HepG2 (cell line): ENCODE results near the gene TMEM154. TPM values are rescaled to one million over a fixed set of nuclear protein-coding genes. Genes with fewer than 3 reads are reported as not detected.

Experiments used
- ATAC-seq: fragments of 200-7000 bp; cut with Tn5 transposase; 3 replicates; pipeline ENCODE4 v1.9.1; 2020; ENCODE audit warnings: mild to moderate bottlenecking, moderate library complexity
- BruUV-seq: library from RNA; stranded (reverse); fragments of 400-500 nt; replicated peaks from 2 replicates; lab custom pipeline; 2021; lab: Mats Ljungman, UMichigan
- CTCF ChIA-PET: fragments of 300-600 bp; formaldehyde crosslinking; extraction: SDS; loops from one replicate; lab custom pipeline; 2021; ENCODE audit warnings: low total read pairs, inconsistent platforms, low intra/inter-chr PET ratio; lab: Yijun Ruan, JAX
- POLR2A ChIA-PET: fragments of 350-600 bp; sonication (Branson Sonifier 250); formaldehyde crosslinking; loops from one replicate; lab custom pipeline; 2020; ENCODE audit warnings: antibody characterized with exemption, inconsistent platforms; lab: Yijun Ruan, JAX
- DNase-seq: peaks from one replicate; pipeline ENCODE4 v3.0.0-alpha.2; 2015; ENCODE audit warnings: low spot score
- FAIRE-seq: peaks from 3 replicates; lab custom pipeline; 2011; peaks lifted over from hg19 to GRCh38; lab: Jason Lieb, UNC
- H2AFZ ChIP-seq: one replicate; pipeline ENCODE4 v1.6.1; 2011; ENCODE audit warnings: low read length, inconsistent platforms
- H3K27ac ChIP-seq: fragments of 300-600 bp; 3 replicates; pipeline ENCODE4 v1.8.0; 2011; ENCODE audit warnings: mixed run types, mild to moderate bottlenecking, mixed read lengths, low read length, inconsistent platforms; ENCODE audit not compliant: insufficient read depth; ENCODE audit errors: extremely low read length
- H3K27me3 ChIP-seq, 2 experiments: fragments of 200-600 bp in 1 of 2; 2 replicates in 1 of 2; 3 replicates in 1 of 2; pipeline versions ENCODE4 v1.6.0 to v1.8.0; 2011; ENCODE audit warnings: low read length in 2 of 2, mild to moderate bottlenecking in 2 of 2, moderate library complexity in 2 of 2, inconsistent platforms in 1 of 2; ENCODE audit not compliant: insufficient read depth in 2 of 2, control insufficient read depth in 1 of 2
- H3K36me3 ChIP-seq, 2 experiments: fragments of 200-600 bp in 1 of 2; replicated peaks in 1 of 2; 2 replicates in 1 of 2; 3 replicates in 1 of 2; pipeline versions ENCODE4 v1.5.1 to v1.8.0; 2011; ENCODE audit warnings: low read length in 2 of 2, inconsistent platforms in 1 of 2; ENCODE audit not compliant: insufficient read depth in 2 of 2, control insufficient read depth in 1 of 2
- H3K4me1 ChIP-seq: 2 replicates; pipeline ENCODE4 v1.5.1; 2012; ENCODE audit warnings: low read length, inconsistent platforms; ENCODE audit not compliant: insufficient read depth
- H3K4me2 ChIP-seq: 2 replicates; pipeline ENCODE4 v1.6.0; 2011; ENCODE audit warnings: low read depth, low read length, inconsistent platforms
- H3K4me3 ChIP-seq, 3 experiments: fragments of 200-600 bp in 1 of 3; sonication (generic), shearing (Covaris generic) in 1 of 3; replicated peaks in 1 of 3; 2 replicates each; pipeline ENCODE4 v1.5.1; 2011 to 2016; ENCODE audit warnings: low read length in 3 of 3, inconsistent platforms in 2 of 3, low read depth in 2 of 3, mild to moderate bottlenecking in 2 of 3, control low read depth in 1 of 3, mixed read lengths in 1 of 3; ENCODE audit not compliant: insufficient read depth in 1 of 3
- H3K79me2 ChIP-seq: one replicate; pipeline ENCODE4 v1.6.1; 2011; ENCODE audit warnings: low read length, inconsistent platforms; ENCODE audit not compliant: insufficient read depth
- H3K9ac ChIP-seq: 2 replicates; pipeline ENCODE4 v1.6.0; 2011; ENCODE audit warnings: mild to moderate bottlenecking, low read depth, low read length, inconsistent platforms; ENCODE audit not compliant: insufficient read depth
- H3K9me3 ChIP-seq: 2 replicates; pipeline ENCODE4 v1.5.1; 2012; ENCODE audit warnings: mild to moderate bottlenecking, low read length
- H4K20me1 ChIP-seq: 2 replicates; pipeline ENCODE4 v1.6.0; 2011; ENCODE audit warnings: inconsistent platforms, mild to moderate bottlenecking, low read length, moderate library complexity; ENCODE audit not compliant: insufficient read depth
- HOXA9 ChIP-seq: sonication (generic); formaldehyde crosslinking; IDR thresholded peaks from 2 replicates; pipeline ENCODE4 v1.8.1; 2022; ENCODE audit warnings: missing genetic modification reagents, mild to moderate bottlenecking, moderate library complexity, borderline replicate concordance
- IKZF5 ChIP-seq: IDR thresholded peaks from 2 replicates; pipeline ENCODE4 v1.6.1; 2018; ENCODE audit warnings: missing genetic modification reagents, mild to moderate bottlenecking, missing compliant biosample characterization
- KDM3A ChIP-seq: IDR thresholded peaks from 2 replicates; pipeline ENCODE4 v1.6.1; 2018; ENCODE audit warnings: low read depth, missing compliant biosample characterization
- KDM5A ChIP-seq: fragments of 200-600 bp; sonication (generic); IDR thresholded peaks from 2 replicates; pipeline ENCODE4 v1.7.0; 2018; ENCODE audit warnings: antibody characterized with exemption, mild to moderate bottlenecking, low read length, borderline replicate concordance
- NCOA2 ChIP-seq: sonication (generic); formaldehyde crosslinking; IDR thresholded peaks from 2 replicates; pipeline ENCODE4 v1.8.0; 2022; ENCODE audit warnings: inconsistent platforms
- NFYC ChIP-seq: IDR thresholded peaks from 2 replicates; pipeline ENCODE4 v1.6.1; 2016; ENCODE audit warnings: missing genetic modification reagents, missing compliant biosample characterization
- TFAP4 ChIP-seq: sonication (generic); IDR thresholded peaks from 2 replicates; pipeline ENCODE4 v1.6.1; 2016; ENCODE audit warnings: low read depth, borderline replicate concordance
- TSC22D2 ChIP-seq: sonication (generic); formaldehyde crosslinking; IDR thresholded peaks from 2 replicates; pipeline ENCODE4 v1.5.1; 2020; ENCODE audit warnings: missing genetic modification reagents, mild to moderate bottlenecking, borderline replicate concordance
- ZNF17 ChIP-seq: sonication (generic); formaldehyde crosslinking; IDR thresholded peaks from 2 replicates; pipeline ENCODE4 v1.5.0; 2020; ENCODE audit warnings: mild to moderate bottlenecking, missing genetic modification reagents
- ZNF775 ChIP-seq: sonication (generic); formaldehyde crosslinking; IDR thresholded peaks from 2 replicates; pipeline ENCODE4 v1.4.0; 2020; ENCODE audit warnings: missing genetic modification reagents, mild to moderate bottlenecking, moderate library complexity, borderline replicate concordance
- ZSCAN31 ChIP-seq: sonication (generic); formaldehyde crosslinking; IDR thresholded peaks from 2 replicates; pipeline ENCODE4 v1.5.0; 2020; ENCODE audit warnings: low read depth, mild to moderate bottlenecking, missing genetic modification reagents
- WGBS: methylation state at CpG from one replicate; pipeline ENCODE4 v1.1.6; 2017; ENCODE audit warnings: low lambda C conversion rate; 5-methylcytosine and 5-hydroxymethylcytosine counted together
- in situ Hi-C: cut with HindIII; loops from 2 replicates; pipeline ENCODE4 v1.10.0; 2017; ENCODE audit warnings: low pct_unique_long_range_greater_than_20kb; ENCODE audit not compliant: extremely low pct_ligation_motif_present
- intact Hi-C: fragments of 100-400 bp; cut with micrococcal nuclease; formaldehyde crosslinking; loops from one replicate; pipeline ENCODE4 v1.10.0; 2022; ENCODE audit not compliant: unreplicated experiment
- polyA plus RNA-seq, 8 experiments: library from polyadenylated mRNA; depleted of rRNA in 3 of 8; stranded (reverse) in 7 of 8; unstranded in 1 of 8; fragments of >200 nt; fragmentation: Illumina TruSeq in 4 of 8; extraction: Trizol in 4 of 8; gene quantifications; 2 replicates each; pipeline versions ENCODE4 v1.2.1 to v1.2.3, GENCODE V29; 2011 to 2016; ENCODE audit warnings: low read depth in 4 of 8, missing spikeins in 1 of 8, mixed read lengths in 1 of 8; ENCODE audit not compliant: insufficient read depth in 1 of 8
- total RNA-seq, 5 experiments: library from RNA; depleted of rRNA; stranded (reverse); fragments of >200 nt; fragmentation: Illumina TruSeq; extraction: Trizol; gene quantifications; 2 replicates each; pipeline ENCODE4 v1.2.3, GENCODE V29; 2016; ENCODE audit warnings: low read depth in 1 of 5

Gene TMEM154
- total and polyA plus RNA-seq, 2 of the 13 experiments (the other 11 are each of a cell fraction or from before 2014, with no cell fraction given), result 0.03 TPM; not detected in 1

- H3K79me2 ChIP-seq, result no peaks in the 10 kb centered on the region
- no peak overlapping the region for H3K4me3 ChIP-seq
- in situ Hi-C loops, result no loop called here
- H3K36me3 ChIP-seq, result no peaks in the 10 kb centered on the region
- no peak for FAIRE-seq
- no peak overlapping the region for H3K9ac ChIP-seq
- H3K4me1 ChIP-seq, result peaks cover 9% of the 10 kb centered on the region
- CTCF ChIA-PET, result no interaction called here
- no peak overlapping the region for H3K27ac ChIP-seq
- ATAC-seq, result no peak
- TF ChIP-seq IKZF5 (CRISPR knock-in tag) (no peak), HOXA9 (CRISPR knock-in tag) (no peak), ZNF775 (CRISPR knock-in tag) (no peak), ZSCAN31 (CRISPR knock-in tag) (no peak), KDM3A (CRISPR knock-in tag) (no peak), NCOA2 (no peak), KDM5A (no peak), ZNF17 (CRISPR knock-in tag) (no peak), TFAP4 (no peak), NFYC (CRISPR knock-in tag) (no peak), TSC22D2 (CRISPR knock-in tag) (no peak)
- H3K9me3 ChIP-seq, result no peaks in the 10 kb centered on the region
- intact Hi-C loops, result no loop called here
- POLR2A ChIA-PET, result no interaction called here
- peaks cover 0 to 33% of the 10 kb centered on the region in 2 experiments; a peak in 4 of 5 replicates for H3K27me3 ChIP-seq
- no peaks in the 10 kb centered on the region for H4K20me1 ChIP-seq
- H3K4me2 ChIP-seq, result no peak overlapping the region
- BruUV-seq, result no TSS peak
- 47% methylated on average over 9 of the region's 9 CpGs for WGBS
- no peak for DNase-seq
- H2AFZ ChIP-seq, result no peak overlapping the region
Observed at GRCh38 chr4:152682143-152682941, 2.5 kb upstream of the TMEM154 start.
